PC-3 (cell line): ENCODE data around the gene MAP3K5. TPM values are rescaled to one million over a fixed set of nuclear protein-coding genes. Genes with fewer than 3 reads are reported as not detected.

Experiments used
- ATAC-seq: fragments of 200-7000 bp; cut with Tn5 transposase; 2 replicates; pipeline ENCODE4 v1.9.1; 2020; ENCODE audit warnings: mild to moderate bottlenecking, moderate library complexity
- BruUV-seq: library from RNA; stranded (reverse); fragments of 400-500 nt; replicated peaks from 2 replicates; lab custom pipeline; 2021; lab: Mats Ljungman, UMichigan
- CTCF ChIA-PET: fragments of 300-600 bp; sonication (Branson Sonifier 250); formaldehyde crosslinking; loops from one replicate; lab custom pipeline; 2022; ENCODE audit warnings: antibody characterized with exemption; lab: Charles Lee
- POLR2A ChIA-PET: fragments of 300-600 bp; sonication (Branson Sonifier 250); formaldehyde crosslinking; loops from one replicate; lab custom pipeline; 2022; ENCODE audit warnings: antibody characterized with exemption; ENCODE audit not compliant: unreplicated experiment; lab: Charles Lee
- DNase-seq: peaks from one replicate; pipeline ENCODE4 v3.0.0-alpha.2; 2015
- H2AFZ ChIP-seq: fragments of 300-600 bp; sonication (generic); 2 replicates; pipeline ENCODE4 v1.6.0; 2016; ENCODE audit warnings: antibody characterized with exemption, low read length
- H3F3A ChIP-seq: fragments of 300-600 bp; sonication (generic); one replicate; pipeline ENCODE4 v1.6.0; 2017; ENCODE audit warnings: antibody characterized with exemption, low read length, control low read depth, mild to moderate bottlenecking; ENCODE audit not compliant: unreplicated experiment
- H3K27ac ChIP-seq: fragments of 300-600 bp; sonication (generic); 2 replicates; pipeline ENCODE4 v1.5.1; 2016; ENCODE audit warnings: mild to moderate bottlenecking, low read length
- H3K27me3 ChIP-seq: fragments of 300-600 bp; sonication (generic); 2 replicates; pipeline ENCODE4 v1.6.1; 2016; ENCODE audit warnings: low read length, mixed read lengths
- H3K36me3 ChIP-seq: fragments of 300-600 bp; sonication (generic); 2 replicates; pipeline ENCODE4 v1.6.1; 2016; ENCODE audit warnings: low read depth, mixed run types, low read length, mixed read lengths
- H3K4me1 ChIP-seq: fragments of 300-600 bp; sonication (generic); 2 replicates; pipeline ENCODE4 v1.5.1; 2016; ENCODE audit warnings: low read length; ENCODE audit not compliant: insufficient read depth
- H3K4me2 ChIP-seq: fragments of 300-600 bp; sonication (generic); 2 replicates; pipeline ENCODE4 v1.6.0; 2016; ENCODE audit warnings: low read length
- H3K4me3 ChIP-seq: fragments of 300-600 bp; sonication (generic); 2 replicates; pipeline ENCODE4 v1.5.1; 2016; ENCODE audit warnings: mild to moderate bottlenecking, low read length, mixed read lengths
- H3K79me2 ChIP-seq: fragments of 300-600 bp; sonication (generic); 2 replicates; pipeline ENCODE4 v1.6.1; 2017; ENCODE audit warnings: low read length, mixed read lengths
- H3K9ac ChIP-seq: fragments of 300-600 bp; sonication (generic); 2 replicates; pipeline ENCODE4 v1.6.0; 2016; ENCODE audit warnings: mild to moderate bottlenecking, low read length
- H3K9me2 ChIP-seq: fragments of 300-600 bp; sonication (generic); replicated peaks from 2 replicates; pipeline ENCODE4 v1.6.1; 2016; ENCODE audit warnings: mixed run types, low read length, mixed read lengths
- H3K9me3 ChIP-seq: fragments of 300-600 bp; sonication (generic); 2 replicates; pipeline ENCODE4 v1.6.1; 2016; ENCODE audit warnings: low read length, mixed read lengths
- H4K20me1 ChIP-seq: fragments of 300-600 bp; sonication (generic); 2 replicates; pipeline ENCODE4 v1.6.1; 2016; ENCODE audit warnings: low read length, mixed read lengths
- CTCF ChIP-seq: fragments of 300-600 bp; sonication (generic); conservative IDR thresholded peaks from 2 replicates; pipeline ENCODE4 v1.5.1; 2017; ENCODE audit warnings: antibody characterized with exemption, low read depth, mild to moderate bottlenecking, low read length
- EZH2 ChIP-seq: fragments of 300-600 bp; sonication (generic); IDR thresholded peaks from one replicate; pipeline ENCODE4 v1.6.1; 2017; ENCODE audit warnings: antibody characterized with exemption, mild to moderate bottlenecking, low read length; ENCODE audit not compliant: unreplicated experiment
- EZH2phosphoT487 ChIP-seq: fragments of 300-600 bp; sonication (generic); IDR thresholded peaks from 2 replicates; pipeline ENCODE4 v1.6.1; 2018; ENCODE audit warnings: mild to moderate bottlenecking, antibody characterized with exemption, low read length, borderline replicate concordance
- intact Hi-C: fragments of 100-400 bp; cut with micrococcal nuclease; formaldehyde crosslinking; loops from 2 replicates; pipeline ENCODE4 v1.9.0; 2023
- total RNA-seq: library from RNA; depleted of rRNA; stranded (reverse); fragments of >200 nt; gene quantifications from 2 replicates; pipeline ENCODE4 v1.2.3, GENCODE V29; 2014

Gene MAP3K5
- total RNA-seq, 1 experiment from 2014 or later = 4.3 TPM

DNA sequence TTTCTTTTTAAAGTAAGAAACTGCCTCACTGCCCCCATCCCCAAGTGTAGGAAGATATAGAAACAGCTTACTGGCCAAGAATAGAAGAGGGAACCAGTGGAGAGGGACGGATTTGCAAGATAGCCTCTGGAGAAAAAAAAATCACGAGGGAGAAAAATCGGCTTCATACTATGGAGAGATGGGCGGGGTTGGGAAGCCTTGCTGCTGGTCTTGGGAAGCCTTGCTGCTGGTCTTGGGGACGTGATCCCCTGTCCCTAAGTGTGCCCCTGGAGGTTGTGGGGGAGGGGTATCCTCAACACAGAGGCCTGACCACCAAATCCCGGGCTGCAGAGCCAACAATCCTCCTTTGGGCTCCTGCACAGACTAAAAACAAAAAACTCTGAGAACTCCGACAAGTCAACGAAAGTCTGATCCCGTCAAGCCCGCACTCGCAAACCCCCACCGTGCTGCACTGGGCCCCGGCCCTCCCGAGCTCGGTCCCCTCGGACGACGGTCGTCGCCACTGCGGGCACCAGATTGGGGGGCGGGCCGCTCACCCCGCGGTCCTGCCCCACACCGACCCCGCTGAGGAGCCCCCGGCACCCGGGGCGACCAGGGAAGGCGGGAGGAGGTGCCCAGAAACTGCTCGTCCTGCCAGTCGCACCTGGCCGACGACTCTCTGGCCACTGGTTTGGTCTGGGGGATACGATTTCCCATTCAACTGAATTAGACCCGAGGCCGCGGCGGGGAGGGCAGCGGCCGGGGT lies 242.8 kb downstream of the MAP3K5 start:
- Histone ChIP-seq H3F3A (no peaks in the 10 kb centered on the region), H3K4me2 (peak overlapping the region; percentile 96), H3K27me3 (no peaks in the 10 kb centered on the region), H3K36me3 (no peaks in the 10 kb centered on the region), H3K9me3 (no peaks in the 10 kb centered on the region), H4K20me1 (peaks cover 5% of the 10 kb centered on the region; the same call in 1 of the 2 replicates), H2AFZ (peak overlapping the region; percentile 46), H3K4me1 (peaks cover 23% of the 10 kb centered on the region), H3K4me3 (peak overlapping the region; percentile 82), H3K27ac (peak overlapping the region; percentile 70), H3K9ac (peak overlapping the region; percentile 100), H3K79me2 (peaks cover 55% of the 10 kb centered on the region), H3K9me2 (no peaks in the 10 kb centered on the region)
- TF ChIP-seq CTCF (no peak), EZH2phosphoT487 (no peak), EZH2 (no peak)
- POLR2A ChIA-PET = interaction anchor here (0.6 kb wide), 1 partner anchor 748 kb away, joined by 3 read pairs; no protein-coding TSS in a partner anchor
- intact Hi-C loops = loop anchor here (10.0 kb wide), 2 partner anchors 145 to 295 kb away; partner anchors contain the start of gene MTFR2
- DNase-seq = peak; percentile 37
- CTCF ChIA-PET = interaction anchor here (0.6 to 1.3 kb wide), 5 partner anchors 20 to 243 kb away, joined by 3 to 6 read pairs (median 4); partner anchors contain the start of gene MAP3K5
- BruUV-seq = no TSS peak
- ATAC-seq = no peak; the same call in 1 of the 2 replicates

GRCh38 chr6:136548582-136549299 lies 243.5 kb downstream of the MAP3K5 start:
- ChIA-PET CTCF (interaction anchor here (0.6 kb wide), 1 partner anchor 19 kb away, joined by 5 read pairs; no protein-coding TSS in a partner anchor), POLR2A (no interaction called here)
- BruUV-seq = TSS peak; percentile 46
- no peaks in the 10 kb centered on the region for H3K27me3 ChIP-seq
- peaks cover 61% of the 10 kb centered on the region for H3K79me2 ChIP-seq
- peak overlapping the region; percentile 96 for H3K4me2 ChIP-seq
- intact Hi-C loops = loop anchor here (10.0 kb wide), 2 partner anchors 144 to 294 kb away; partner anchors contain the start of gene MTFR2
- 0 out of 2 replicates have a peak overlapping the region, but pooled peaks have one; percentile 46 for H2AFZ ChIP-seq
- H3K36me3 ChIP-seq = no peaks in the 10 kb centered on the region
- peaks cover 5% of the 10 kb centered on the region; the same call in 1 of the 2 replicates for H4K20me1 ChIP-seq
- H3K9me3 ChIP-seq = no peaks in the 10 kb centered on the region
- ATAC-seq (no peak), DNase-seq (no peak)
- peaks cover 23% of the 10 kb centered on the region for H3K4me1 ChIP-seq
- H3K4me3 ChIP-seq = peak overlapping the region; percentile 82
- no peaks in the 10 kb centered on the region for H3F3A ChIP-seq
- peak overlapping the region; percentile 100 for H3K9ac ChIP-seq
- TF ChIP-seq CTCF (no peak), EZH2phosphoT487 (no peak), EZH2 (no peak)
- H3K27ac ChIP-seq = peak overlapping the region; percentile 70
- H3K9me2 ChIP-seq = no peaks in the 10 kb centered on the region
